BLaER1 treated with 17β-estradiol and CSF1 and Interleukin-3, amounts not matched to agents 10 nM and 100 nM (cell line): ENCODE results near the gene KCTD21.
A peak's percentile ranks its signal among the peaks of the same experiment; 100 is the strongest.

Experiments used
- H3K27ac ChIP-seq, 11 experiments: shearing (Covaris generic); formaldehyde crosslinking; 2 replicates each; pipeline ENCODE4 v1.8.1; 2022
- H3K27me3 ChIP-seq, 11 experiments: shearing (Covaris generic); formaldehyde crosslinking; 2 replicates each; pipeline ENCODE4 v1.8.1; 2022
- H3K36me3 ChIP-seq, 11 experiments: shearing (Covaris generic); formaldehyde crosslinking; 2 replicates each; pipeline ENCODE4 v1.8.1; 2022
- H3K4me1 ChIP-seq, 10 experiments: shearing (Covaris generic); formaldehyde crosslinking; 2 replicates each; pipeline ENCODE4 v1.8.1; 2022
- H3K4me2 ChIP-seq, 11 experiments: shearing (Covaris generic); formaldehyde crosslinking; 2 replicates each; pipeline ENCODE4 v1.8.1; 2022
- H3K4me3 ChIP-seq, 10 experiments: shearing (Covaris generic); formaldehyde crosslinking; 2 replicates each; pipeline ENCODE4 v1.8.1; 2022
- H3K9ac ChIP-seq, 11 experiments: shearing (Covaris generic); formaldehyde crosslinking; 2 replicates each; pipeline ENCODE4 v1.8.1; 2022
- H3K9me3 ChIP-seq, 11 experiments: shearing (Covaris generic); formaldehyde crosslinking; replicated peaks in 1 of 11; 2 replicates each; pipeline ENCODE4 v1.8.1; 2022
- H4K20me1 ChIP-seq, 11 experiments: shearing (Covaris generic); formaldehyde crosslinking; 2 replicates each; pipeline ENCODE4 v1.8.1; 2022
- Cebpa-rat ChIP-seq, 11 experiments: shearing (Covaris generic); IDR thresholded peaks; 2 replicates each; pipeline ENCODE4 v1.8.1; 2022

Gene KCTD21

GRCh38 chr11:78200553-78200952, 12.1 kb upstream of the KCTD21 start:
- peaks cover 32 to 47% (median 38%) of the 10 kb centered on the region in 10 experiments for H3K4me1 ChIP-seq
- H3K4me2 ChIP-seq, result peak overlapping the region in 6 of 11 experiments; percentile 78 to 92 (median 82); a peak in 5 of 22 replicates
- no peak overlapping the region for H3K4me3 ChIP-seq
- no peaks in the 10 kb centered on the region for H3K27me3 ChIP-seq
- peaks cover 0 to 64% (median 0%) of the 10 kb centered on the region in 11 experiments; a peak in 7 of 22 replicates for H4K20me1 ChIP-seq
- H3K9ac ChIP-seq, result peak overlapping the region in 4 of 11 experiments; percentile 18 to 76 (median 27); a peak in 2 of 22 replicates
- peaks cover 0 to 78% (median 10%) of the 10 kb centered on the region in 11 experiments; a peak in 12 of 22 replicates for H3K36me3 ChIP-seq
- no peak for TF ChIP-seq Cebpa-rat (IDR thresholded peaks at IDR 0.05)
- no peaks in the 10 kb centered on the region for H3K9me3 ChIP-seq
- peak overlapping the region in 8 of 11 experiments; percentile 69 to 87 (median 78); a peak in 15 of 22 replicates for H3K27ac ChIP-seq

GRCh38 chr11:78200061-78200460, 11.6 kb upstream of the KCTD21 start:
- H3K36me3 ChIP-seq, result peaks cover 0 to 78% (median 10%) of the 10 kb centered on the region in 11 experiments; a peak in 12 of 22 replicates
- no peaks in the 10 kb centered on the region for H3K27me3 ChIP-seq
- H3K9me3 ChIP-seq, result no peaks in the 10 kb centered on the region
- peak overlapping the region in 3 of 11 experiments; percentile 76 to 86 (median 78); a peak in 5 of 22 replicates for H3K27ac ChIP-seq
- no peak overlapping the region for H3K4me3 ChIP-seq
- H3K9ac ChIP-seq, result no peak overlapping the region
- H3K4me2 ChIP-seq, result no peak overlapping the region
- H4K20me1 ChIP-seq, result peaks cover 0 to 69% (median 0%) of the 10 kb centered on the region in 11 experiments; a peak in 7 of 22 replicates
- no peak for TF ChIP-seq Cebpa-rat (IDR thresholded peaks at IDR 0.05)
- H3K4me1 ChIP-seq, result peaks cover 32 to 52% (median 42%) of the 10 kb centered on the region in 10 experiments

- no peaks in the 10 kb centered on the region for H3K27me3 ChIP-seq
- no peak overlapping the region for H3K9ac ChIP-seq
- peaks cover 32 to 54% (median 45%) of the 10 kb centered on the region in 10 experiments for H3K4me1 ChIP-seq
- H4K20me1 ChIP-seq, result peaks cover 0 to 73% (median 0%) of the 10 kb centered on the region in 11 experiments; a peak in 7 of 22 replicates
- no peak for TF ChIP-seq Cebpa-rat (IDR thresholded peaks at IDR 0.05)
- peaks cover 0 to 78% (median 10%) of the 10 kb centered on the region in 11 experiments; a peak in 12 of 22 replicates for H3K36me3 ChIP-seq
- H3K4me2 ChIP-seq, result no peak overlapping the region
- H3K27ac ChIP-seq, result peak overlapping the region in 3 of 11 experiments; percentile 76 to 86 (median 78); a peak in 4 of 22 replicates
- no peak overlapping the region for H3K4me3 ChIP-seq
- H3K9me3 ChIP-seq, result no peaks in the 10 kb centered on the region
Measured at GRCh38 chr11:78199653-78200015, 11.2 kb upstream of the KCTD21 start.

- Histone ChIP-seq H3K9ac (no peak overlapping the region), H3K4me1 (peaks cover 33 to 55% (median 45%) of the 10 kb centered on the region in 10 experiments)
Measured at GRCh38 chr11:78199015-78199652, 10.7 kb upstream of the KCTD21 start.

GRCh38 chr11:78197816-78198215, 9.4 kb upstream of the KCTD21 start:
- H3K36me3 ChIP-seq, result peaks cover 0 to 82% (median 10%) of the 10 kb centered on the region in 11 experiments; a peak in 12 of 22 replicates
- H3K9ac ChIP-seq, result no peak overlapping the region
- no peak for TF ChIP-seq Cebpa-rat (IDR thresholded peaks at IDR 0.05)
- no peak overlapping the region for H3K27ac ChIP-seq
- H3K4me3 ChIP-seq, result no peak overlapping the region
- H3K4me2 ChIP-seq, result no peak overlapping the region
- H3K9me3 ChIP-seq, result no peaks in the 10 kb centered on the region
- peaks cover 35 to 59% (median 47%) of the 10 kb centered on the region in 10 experiments for H3K4me1 ChIP-seq
- H4K20me1 ChIP-seq, result peaks cover 0 to 80% (median 0%) of the 10 kb centered on the region in 11 experiments; a peak in 7 of 22 replicates
- no peaks in the 10 kb centered on the region for H3K27me3 ChIP-seq

More at GRCh38 chr11:78199015-78199652, 10.7 kb upstream of the KCTD21 start:
- no peak overlapping the region for H3K4me3 ChIP-seq
- no peak overlapping the region for H3K4me2 ChIP-seq
- no peaks in the 10 kb centered on the region for H3K9me3 ChIP-seq
- peaks cover 0 to 77% (median 0%) of the 10 kb centered on the region in 11 experiments; a peak in 7 of 22 replicates for H4K20me1 ChIP-seq
- no peak for TF ChIP-seq Cebpa-rat (IDR thresholded peaks at IDR 0.05)
- peak overlapping the region in 2 of 11 experiments; percentile 76 to 78; a peak in 1 of 22 replicates for H3K27ac ChIP-seq
- H3K27me3 ChIP-seq, result no peaks in the 10 kb centered on the region
- peaks cover 0 to 78% (median 10%) of the 10 kb centered on the region in 11 experiments; a peak in 12 of 22 replicates for H3K36me3 ChIP-seq

GRCh38 chr11:78196661-78197091, 8.2 kb upstream of the KCTD21 start:
- Histone ChIP-seq H3K9ac (no peak overlapping the region), H3K9me3 (no peaks in the 10 kb centered on the region), H3K27me3 (no peaks in the 10 kb centered on the region), H3K27ac (no peak overlapping the region), H3K4me1 (peaks cover 35 to 59% (median 46%) of the 10 kb centered on the region in 10 experiments), H4K20me1 (peaks cover 0 to 83% (median 0%) of the 10 kb centered on the region in 11 experiments; a peak in 8 of 22 replicates), H3K4me3 (no peak overlapping the region), H3K36me3 (peaks cover 0 to 78% (median 10%) of the 10 kb centered on the region in 11 experiments; a peak in 12 of 22 replicates), H3K4me2 (0 out of 22 replicates have a peak overlapping the region, but pooled peaks of 1 of the 11 experiments have one; percentile 12)
- no peak for TF ChIP-seq Cebpa-rat (IDR thresholded peaks at IDR 0.05)

- Histone ChIP-seq H3K4me3 (no peak overlapping the region), H3K4me1 (peaks cover 36 to 59% (median 46%) of the 10 kb centered on the region in 10 experiments), H3K4me2 (peak overlapping the region in 3 of 11 experiments; percentile 18 to 40 (median 19); a peak in 2 of 22 replicates), H4K20me1 (peaks cover 0 to 82% (median 0%) of the 10 kb centered on the region in 11 experiments; a peak in 8 of 22 replicates), H3K27ac (no peak overlapping the region), H3K27me3 (no peaks in the 10 kb centered on the region), H3K9me3 (no peaks in the 10 kb centered on the region), H3K9ac (peak overlapping the region in 1 of 11 experiments; percentile 37; a peak in 1 of 22 replicates), H3K36me3 (peaks cover 0 to 72% (median 10%) of the 10 kb centered on the region in 11 experiments; a peak in 12 of 22 replicates)
- TF ChIP-seq Cebpa-rat (IDR thresholded peaks at IDR 0.05), result no peak
Measured at GRCh38 chr11:78195917-78196560, 7.6 kb upstream of the KCTD21 start.

GRCh38 chr11:78194490-78194889, 6.1 kb upstream of the KCTD21 start:
- Histone ChIP-seq H3K36me3 (peaks cover 0 to 56% (median 0%) of the 10 kb centered on the region in 11 experiments; a peak in 11 of 22 replicates), H3K4me2 (no peak overlapping the region), H3K4me1 (peaks cover 42 to 64% (median 53%) of the 10 kb centered on the region in 10 experiments), H4K20me1 (peaks cover 0 to 84% (median 0%) of the 10 kb centered on the region in 11 experiments; a peak in 7 of 22 replicates), H3K9me3 (no peaks in the 10 kb centered on the region), H3K9ac (no peak overlapping the region), H3K4me3 (no peak overlapping the region), H3K27me3 (no peaks in the 10 kb centered on the region), H3K27ac (no peak overlapping the region)
- TF ChIP-seq Cebpa-rat (IDR thresholded peaks at IDR 0.05), result no peak
